Loucy (cell line): ENCODE results near the gene ARNT2.

Experiments
- EZH2phosphoT487 ChIP-seq: fragments of 200-600 bp; IDR thresholded peaks from 2 replicates; pipeline ENCODE4 v1.6.1; 2018; ENCODE audit warnings: antibody characterized with exemption, mild to moderate bottlenecking, moderate library complexity, borderline replicate concordance
- TF ChIP-seq, protein P1 (sequence below): fragments of 200-600 bp; sonication (generic); conservative IDR thresholded peaks from 2 replicates; pipeline ENCODE4 v1.5.1; 2014; ENCODE audit warnings: mild to moderate bottlenecking, antibody characterized with exemption, low read length

DNA sequence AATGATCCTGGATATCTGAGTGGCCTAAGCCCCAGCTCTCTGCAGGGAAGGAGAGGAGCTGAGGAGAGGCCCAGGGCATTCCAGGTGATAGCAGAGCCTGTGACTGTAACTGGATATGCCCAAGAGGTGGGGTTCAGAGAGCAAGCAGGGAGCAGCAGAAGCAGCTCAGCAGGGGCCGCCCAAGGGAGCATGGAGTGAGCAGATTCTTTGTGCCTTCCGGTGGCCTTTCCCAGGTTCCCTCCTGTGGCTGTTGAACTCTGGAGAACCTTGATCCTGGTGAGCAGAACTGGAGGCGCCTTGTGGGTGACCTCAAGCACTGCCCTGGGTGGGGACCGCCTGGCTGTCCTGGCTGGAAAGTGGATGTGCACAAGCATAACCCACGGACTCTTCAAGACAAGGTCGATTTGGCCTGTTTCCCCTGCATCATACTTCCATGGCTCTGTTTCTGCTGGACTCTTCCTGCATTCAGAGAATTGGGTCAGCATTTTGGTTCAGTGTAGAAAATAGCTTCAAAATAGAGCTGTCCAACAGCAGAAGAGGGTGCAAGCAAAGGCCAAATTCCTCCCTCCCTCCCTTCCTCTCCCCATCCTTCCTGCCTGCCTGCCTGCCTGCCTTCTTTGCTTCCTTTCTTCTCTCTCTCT is 76.1 kb downstream of the ARNT2 start:
- TF ChIP-seq, protein P1, sequence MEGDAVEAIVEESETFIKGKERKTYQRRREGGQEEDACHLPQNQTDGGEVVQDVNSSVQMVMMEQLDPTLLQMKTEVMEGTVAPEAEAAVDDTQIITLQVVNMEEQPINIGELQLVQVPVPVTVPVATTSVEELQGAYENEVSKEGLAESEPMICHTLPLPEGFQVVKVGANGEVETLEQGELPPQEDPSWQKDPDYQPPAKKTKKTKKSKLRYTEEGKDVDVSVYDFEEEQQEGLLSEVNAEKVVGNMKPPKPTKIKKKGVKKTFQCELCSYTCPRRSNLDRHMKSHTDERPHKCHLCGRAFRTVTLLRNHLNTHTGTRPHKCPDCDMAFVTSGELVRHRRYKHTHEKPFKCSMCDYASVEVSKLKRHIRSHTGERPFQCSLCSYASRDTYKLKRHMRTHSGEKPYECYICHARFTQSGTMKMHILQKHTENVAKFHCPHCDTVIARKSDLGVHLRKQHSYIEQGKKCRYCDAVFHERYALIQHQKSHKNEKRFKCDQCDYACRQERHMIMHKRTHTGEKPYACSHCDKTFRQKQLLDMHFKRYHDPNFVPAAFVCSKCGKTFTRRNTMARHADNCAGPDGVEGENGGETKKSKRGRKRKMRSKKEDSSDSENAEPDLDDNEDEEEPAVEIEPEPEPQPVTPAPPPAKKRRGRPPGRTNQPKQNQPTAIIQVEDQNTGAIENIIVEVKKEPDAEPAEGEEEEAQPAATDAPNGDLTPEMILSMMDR: no peak
- no peak for TF ChIP-seq EZH2phosphoT487
